HG03097 (cell line): Measurements from ENCODE around the gene BEND6.
"Not testable (repeated sequence)": the region's sequence is repeated elsewhere in the genome, so short reads cannot be mapped to it uniquely, and the experiment has no call there.

Experiments
- ATAC-seq: cut with Tn5 transposase; IDR thresholded peaks from one replicate; pipeline ENCODE4 v1.9.1; 2021; ENCODE audit not compliant: unreplicated experiment, low FRiP score

The BEND6 gene

DNA sequence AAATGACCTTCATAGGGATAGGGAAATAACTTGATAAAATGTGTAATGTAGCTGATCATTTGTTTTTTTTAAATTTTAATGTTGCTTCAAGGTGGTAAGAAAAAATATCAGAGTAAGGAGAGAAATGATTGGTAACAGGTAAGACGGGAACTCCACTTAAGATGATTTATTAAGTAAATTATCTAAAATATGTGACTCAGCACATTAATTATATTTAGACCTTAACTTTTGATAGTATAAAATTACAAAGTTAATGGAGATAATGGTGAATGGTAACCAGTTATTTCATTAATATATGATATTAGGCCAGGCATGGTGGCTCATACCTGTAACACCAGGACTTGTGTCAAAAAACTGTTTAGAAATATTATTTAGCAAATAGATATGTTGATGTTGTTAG lies 10.2 kb downstream of the BEND6 start:
- no peak for ATAC-seq

DNA sequence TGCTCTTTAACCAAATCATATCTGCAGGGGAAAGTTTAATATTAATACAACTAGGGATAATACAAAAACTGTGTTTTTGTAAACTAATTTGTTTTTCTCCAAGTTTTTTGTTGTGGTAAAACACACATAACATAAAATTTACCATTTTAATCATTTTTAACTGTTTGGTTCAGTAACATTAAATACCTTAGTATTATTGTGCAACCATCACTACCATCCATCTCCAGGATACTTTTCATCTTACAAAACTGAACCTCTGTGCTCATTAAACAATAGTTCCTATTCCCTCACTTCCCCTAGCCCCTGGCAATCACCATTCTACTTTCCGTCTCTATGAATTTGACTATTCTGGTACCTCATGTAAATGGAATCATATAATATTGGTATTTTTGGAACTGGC lies 15.9 kb downstream of the BEND6 start:
- ATAC-seq = no peak

DNA sequence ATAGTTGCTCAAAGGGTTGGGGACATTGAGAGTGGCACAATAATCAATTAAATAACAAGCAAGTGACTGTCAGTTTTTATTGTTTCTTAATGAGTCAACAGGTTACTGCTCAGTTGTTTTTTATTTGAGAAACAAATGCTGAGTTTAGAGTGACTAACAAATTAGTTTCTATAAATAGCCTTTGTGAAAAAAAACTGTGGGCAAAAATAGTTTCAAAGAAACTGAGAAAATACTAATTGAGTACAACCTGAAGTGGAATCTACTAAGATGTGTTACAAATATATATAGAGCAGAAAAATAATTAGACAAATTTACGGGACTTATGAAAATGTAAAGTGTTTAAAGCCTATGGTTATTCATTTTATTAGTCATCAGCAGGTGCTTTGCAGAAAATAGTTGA lies 22.3 kb downstream of the BEND6 start:
- no peak for ATAC-seq

GRCh38 chr6:56978530-56978929 lies 23.6 kb downstream of the BEND6 start:
- no peak for ATAC-seq

DNA sequence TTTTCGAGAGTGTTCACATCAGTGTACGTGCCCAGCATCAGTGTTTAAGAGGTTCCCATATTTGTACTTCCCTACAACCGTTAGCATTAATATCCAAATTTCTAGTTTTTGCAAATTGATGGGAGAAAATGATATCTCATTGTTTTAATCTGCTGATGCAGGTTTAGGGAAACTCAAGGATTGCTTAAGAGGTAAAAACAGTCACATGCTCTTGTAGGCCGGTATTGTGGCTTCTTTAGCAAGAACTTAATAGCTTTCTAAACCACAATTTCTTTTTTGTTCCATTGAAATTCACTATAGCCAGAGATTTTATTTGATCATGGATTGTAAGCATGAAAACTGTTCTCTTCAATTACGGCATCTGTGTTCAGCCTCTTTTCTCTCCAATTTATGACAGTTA lies 29.5 kb downstream of the BEND6 start:
- ATAC-seq = no peak

DNA sequence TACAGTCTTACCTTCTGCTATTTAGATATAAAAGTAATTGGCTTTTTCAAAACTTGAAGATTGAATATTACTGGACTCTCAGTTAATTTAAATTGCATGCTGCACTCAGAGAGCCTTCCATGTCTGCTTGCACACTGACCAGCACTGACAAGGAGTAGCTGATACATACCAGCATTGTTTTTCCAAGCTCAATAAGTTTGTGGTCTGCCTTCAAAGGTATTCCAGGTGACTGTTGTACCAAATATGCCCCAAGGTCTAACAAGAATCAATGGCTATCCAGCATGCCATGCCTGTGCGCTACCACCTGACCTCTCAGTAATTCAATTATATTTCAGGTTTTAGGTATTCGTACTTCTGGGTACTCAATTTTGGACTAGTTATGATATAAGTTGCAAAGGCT lies 30.0 kb downstream of the BEND6 start:
- no peak for ATAC-seq

DNA sequence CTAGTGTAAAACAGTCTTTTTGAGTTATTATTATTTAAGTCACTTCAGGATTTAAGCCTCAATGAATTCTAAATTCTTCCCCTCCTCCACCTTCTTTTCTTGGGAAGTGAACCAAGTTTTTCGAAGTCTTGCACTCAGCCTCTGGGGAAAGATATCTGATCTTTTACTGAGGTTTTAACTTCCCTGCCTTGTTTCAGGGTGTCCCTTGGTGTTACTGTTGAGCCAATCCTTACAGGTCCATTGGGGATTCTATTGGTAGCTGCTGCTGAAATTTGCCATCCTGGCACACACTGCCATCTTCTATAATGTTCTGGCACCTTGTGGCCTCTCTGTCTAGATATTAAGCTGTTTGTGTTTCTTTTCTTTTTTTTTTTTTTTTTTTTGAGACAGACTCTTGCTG lies 31.7 kb downstream of the BEND6 start:
- no peak for ATAC-seq

GRCh38 chr6:56988145-56988544 lies 33.2 kb downstream of the BEND6 start:
- no peak for ATAC-seq

GRCh38 chr6:56992036-56992435 lies 37.1 kb downstream of the BEND6 start:
- ATAC-seq = no peak

GRCh38 chr6:56992703-56993102 lies 37.8 kb downstream of the BEND6 start:
- ATAC-seq = no peak

DNA sequence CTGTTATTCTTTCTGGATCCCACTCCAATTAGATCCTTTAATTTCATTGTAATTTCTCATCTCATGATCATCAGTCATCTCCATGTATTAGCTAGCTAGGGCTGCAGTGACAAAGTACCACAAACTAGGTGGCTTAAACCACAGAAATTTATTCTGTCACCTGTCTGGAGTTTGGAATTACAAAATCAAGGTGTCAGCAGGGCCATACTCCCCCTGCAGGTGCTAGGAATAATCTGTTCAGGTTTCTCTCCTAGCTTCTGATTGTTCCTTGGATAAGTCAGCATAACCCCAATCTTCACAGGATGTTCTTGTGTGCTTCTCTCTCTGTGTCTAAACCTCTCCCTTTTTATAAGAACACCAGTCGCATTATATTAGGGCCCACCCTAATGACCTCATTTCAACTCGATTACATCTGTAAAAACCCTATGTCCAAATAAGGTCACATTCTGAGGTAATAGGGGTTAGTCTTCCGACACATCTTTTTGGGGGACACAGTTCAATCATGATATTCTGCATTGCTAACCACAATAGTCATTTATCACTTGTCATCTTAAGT lies 40.5 kb downstream of the BEND6 start:
- ATAC-seq = no peak

GRCh38 chr6:56996401-56996800 lies 41.5 kb downstream of the BEND6 start:
- no peak for ATAC-seq

- ATAC-seq = no peak
Observed at GRCh38 chr6:56999049-56999448, 44.1 kb downstream of the BEND6 start.

DNA sequence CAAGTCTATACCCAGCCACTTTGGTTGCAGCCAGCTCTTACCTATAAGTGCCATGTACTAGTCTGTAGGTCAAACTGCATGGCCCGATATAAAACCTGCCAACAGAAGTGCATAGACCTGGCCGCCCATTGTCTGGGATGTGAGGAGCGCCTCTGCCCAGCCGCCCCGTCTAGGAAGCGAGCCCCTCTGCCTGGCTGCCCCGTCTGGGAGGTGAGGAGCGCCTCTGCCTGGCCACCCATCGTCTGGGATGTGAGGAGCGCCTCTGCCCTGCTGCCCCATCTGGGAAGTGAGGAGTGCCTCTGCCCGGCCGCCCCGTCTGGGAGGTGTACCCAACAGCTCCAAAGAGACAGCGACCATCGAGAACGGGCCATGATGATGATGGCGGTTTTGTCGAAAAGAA lies 44.8 kb downstream of the BEND6 start:
- not testable (repeated sequence) for ATAC-seq

- no peak for ATAC-seq
Observed at GRCh38 chr6:57002197-57002596, 47.3 kb downstream of the BEND6 start.

DNA sequence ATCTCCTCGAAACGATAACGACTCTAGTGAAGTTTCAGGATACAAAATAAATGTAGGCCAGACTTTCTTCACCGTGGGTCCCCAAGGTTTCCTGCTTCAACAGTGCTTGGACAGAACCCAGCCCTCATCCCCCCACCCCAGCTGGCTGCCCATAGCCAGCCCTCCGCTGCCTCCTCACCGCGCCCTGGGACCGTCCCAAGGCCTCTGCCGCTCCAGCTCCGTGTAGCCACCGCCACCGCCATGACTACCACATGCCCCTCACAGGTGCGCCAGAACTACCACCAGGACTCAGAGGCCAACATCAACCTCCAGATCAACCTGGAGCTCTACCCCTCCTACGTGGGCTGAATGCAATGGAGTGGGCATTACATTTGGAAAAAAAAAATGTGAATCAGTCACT lies 49.4 kb downstream of the BEND6 start:
- no peak for ATAC-seq

DNA sequence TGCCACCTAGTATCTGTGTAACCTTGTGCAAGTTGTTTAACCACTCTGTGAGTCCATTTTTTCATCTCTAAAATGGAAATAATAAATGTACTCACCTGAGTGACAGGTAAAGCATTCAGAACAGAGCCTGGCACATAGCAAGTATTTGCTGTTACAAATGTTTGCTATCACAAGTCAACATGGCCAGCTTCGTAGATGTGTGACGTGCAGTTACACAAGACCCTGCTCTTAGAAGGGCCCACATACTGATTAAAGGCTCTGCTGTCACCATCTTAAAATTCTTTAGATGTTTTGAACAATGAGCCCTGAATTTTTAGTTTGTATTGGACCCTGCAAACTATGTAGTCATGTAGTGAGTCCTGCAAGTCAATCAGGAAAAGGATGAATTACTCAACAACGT lies 51.2 kb downstream of the BEND6 start:
- ATAC-seq = no peak

DNA sequence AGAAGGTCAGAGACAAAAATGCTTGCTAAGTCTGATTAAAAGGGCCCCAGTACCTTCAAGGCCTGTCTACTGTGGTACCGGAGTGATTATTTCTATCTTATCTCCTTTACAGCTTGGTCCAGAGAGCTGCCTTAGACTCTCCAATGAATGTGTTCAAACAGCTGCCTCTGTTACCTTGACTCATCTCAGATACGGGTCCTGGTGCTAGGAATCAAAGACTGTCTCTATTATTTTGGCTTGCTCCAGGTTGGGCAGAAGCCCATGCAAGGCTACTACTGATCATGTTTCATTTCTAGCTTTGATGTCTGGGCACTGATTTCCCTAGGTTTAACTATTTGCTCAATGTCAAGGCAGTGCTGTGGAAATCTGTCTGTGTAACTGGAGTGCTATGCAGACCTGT lies 53.2 kb downstream of the BEND6 start:
- ATAC-seq = not testable (repeated sequence)

- no peak for ATAC-seq
Observed at GRCh38 chr6:57013521-57013926, 58.6 kb downstream of the BEND6 start.

DNA sequence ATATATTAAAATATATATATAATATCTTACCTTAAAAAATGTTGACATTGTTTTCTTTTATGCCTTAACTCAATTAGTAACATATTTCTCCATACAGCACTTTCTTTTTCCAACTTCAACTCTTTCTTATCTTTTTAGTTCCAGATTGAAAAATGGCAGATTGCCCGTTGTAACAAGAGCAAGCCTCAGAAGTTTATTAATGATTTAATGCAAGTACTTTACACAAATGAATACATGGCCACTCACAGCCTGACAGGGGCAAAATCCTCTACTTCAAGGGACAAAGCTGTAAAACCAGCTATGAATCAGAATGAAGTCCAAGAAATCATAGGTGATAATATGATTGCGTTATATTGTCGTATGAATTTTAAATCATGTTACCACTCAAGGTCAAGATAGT lies 62.2 kb downstream of the BEND6 start:
- ATAC-seq = no peak

- no peak for ATAC-seq
Observed at GRCh38 chr6:57017841-57018240, 62.9 kb downstream of the BEND6 start.

DNA sequence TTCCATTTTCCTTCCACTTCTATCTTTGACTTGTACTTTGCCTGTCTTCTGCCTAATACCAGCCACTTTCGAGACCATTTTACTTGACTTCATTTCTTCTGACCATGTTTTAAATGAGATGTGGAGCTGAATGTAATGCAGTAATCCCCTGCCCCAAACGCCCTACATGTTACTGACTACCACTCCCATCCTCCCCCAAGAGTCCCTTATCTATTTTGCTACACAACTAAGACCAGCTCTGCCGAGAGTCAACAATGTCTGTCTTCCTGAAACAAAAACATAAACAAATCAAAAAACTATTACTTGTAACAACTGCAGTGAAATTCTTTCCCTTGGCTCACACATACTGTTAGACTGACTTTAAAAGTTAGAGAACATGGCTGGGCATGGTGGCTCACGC lies 64.5 kb downstream of the BEND6 start:
- ATAC-seq = no peak

- no peak for ATAC-seq
Observed at GRCh38 chr6:57021086-57021720, 66.3 kb downstream of the BEND6 start.
